IMR-90 (cell line): ENCODE results near the gene COL13A1.

Experiments used
- CTCF ChIP-seq: conservative IDR thresholded peaks from 2 replicates; pipeline ENCODE4 v1.5.1; 2012; ENCODE audit warnings: mild to moderate bottlenecking, low read depth, low read length, improper control_type of control experiment
- FOS ChIP-seq: fragments of 150-350 bp; IDR thresholded peaks from 2 replicates; pipeline ENCODE4 v1.6.1; 2016; ENCODE audit warnings: low read depth, low read length
- POLR2A ChIP-seq: IDR thresholded peaks from 2 replicates; pipeline ENCODE4 v1.6.1; 2012; ENCODE audit warnings: mild to moderate bottlenecking, low read depth, low read length
- SMC3 ChIP-seq: fragments of 150-350 bp; IDR thresholded peaks from 2 replicates; pipeline ENCODE4 v1.6.1; 2016; ENCODE audit warnings: low read depth, mild to moderate bottlenecking, antibody characterized with exemption, low read length, moderate library complexity

- TF ChIP-seq CTCF, result no peak
- TF ChIP-seq POLR2A, result no peak
- TF ChIP-seq SMC3, result no peak
- TF ChIP-seq FOS, result no peak
These were observed 97.2 kb downstream of the COL13A1 start for GRCh38 chr10:69898941-69899340.
